DMS53 treated with DMSO at 0.1 percent for 48 hours (cell line): ENCODE measurements around the gene PSRC1.
A peak's percentile ranks its signal among the peaks of the same experiment; 100 is the strongest.
"Not testable (repeated sequence)": the region's sequence is repeated elsewhere in the genome, so short reads cannot be mapped to it uniquely, and the experiment has no call there.

Experiments
- DNase-seq: peaks from one replicate; lab custom pipeline; 2025; ENCODE audit not compliant: unreplicated experiment; lab: John Stamatoyannopoulos, UW

PSRC1 gene

GRCh38 chr1:109296782-109297181, 13.8 kb upstream of the PSRC1 start:
- DNase-seq, result no peak

GRCh38 chr1:109295712-109296415, 12.9 kb upstream of the PSRC1 start:
- no peak for DNase-seq

- no peak for DNase-seq
Observed at GRCh38 chr1:109294481-109294880, 11.5 kb upstream of the PSRC1 start.

GRCh38 chr1:109293026-109293425, 10.1 kb upstream of the PSRC1 start:
- DNase-seq, result no peak

- no peak for DNase-seq
Observed at GRCh38 chr1:109292364-109292763, 9.4 kb upstream of the PSRC1 start.

- DNase-seq, result no peak
Observed at GRCh38 chr1:109290998-109291397, 8.1 kb upstream of the PSRC1 start.

- no peak for DNase-seq
Observed at GRCh38 chr1:109290137-109290536, 7.2 kb upstream of the PSRC1 start.

GRCh38 chr1:109286762-109287161, 3.8 kb upstream of the PSRC1 start:
- not testable (repeated sequence) for DNase-seq

- peak; percentile 38 for DNase-seq
Observed at GRCh38 chr1:109283748-109284600, 1.0 kb upstream of the PSRC1 start.

GRCh38 chr1:109282497-109282951, 421 bp downstream of the PSRC1 start:
- peak; percentile 13 for DNase-seq

- no peak for DNase-seq
Observed at GRCh38 chr1:109281680-109282496, 1.1 kb downstream of the PSRC1 start.

- no peak for DNase-seq
Observed at GRCh38 chr1:109280862-109281261, 2.1 kb downstream of the PSRC1 start.

GRCh38 chr1:109279615-109280278, 3.2 kb downstream of the PSRC1 start:
- no peak for DNase-seq

GRCh38 chr1:109277434-109278204, 5.3 kb downstream of the PSRC1 start:
- DNase-seq, result peak; percentile 66

- DNase-seq, result no peak
Observed at GRCh38 chr1:109275706-109276345, 7.1 kb downstream of the PSRC1 start.

- no peak for DNase-seq
Observed at GRCh38 chr1:109274533-109275476, 8.1 kb downstream of the PSRC1 start.

GRCh38 chr1:109273570-109274288, 9.2 kb downstream of the PSRC1 start:
- no peak for DNase-seq
